Stimulated activated CD4-positive, alpha-beta T cell treated with anti-CD3 and anti-CD28 coated beads, Interleukin-12 subunit alpha, Interleukin-12 subunit beta, amount 100 ng/mL, for 24 hours (primary cell): ENCODE measurements around the gene MRPS12.

Experiments used
- DNase-seq, 2 experiments: peaks; one replicate each; pipeline ENCODE4 v3.0.0-alpha.2; 2020; ENCODE audit warnings: low read depth in 2 of 2

The MRPS12 gene

DNA sequence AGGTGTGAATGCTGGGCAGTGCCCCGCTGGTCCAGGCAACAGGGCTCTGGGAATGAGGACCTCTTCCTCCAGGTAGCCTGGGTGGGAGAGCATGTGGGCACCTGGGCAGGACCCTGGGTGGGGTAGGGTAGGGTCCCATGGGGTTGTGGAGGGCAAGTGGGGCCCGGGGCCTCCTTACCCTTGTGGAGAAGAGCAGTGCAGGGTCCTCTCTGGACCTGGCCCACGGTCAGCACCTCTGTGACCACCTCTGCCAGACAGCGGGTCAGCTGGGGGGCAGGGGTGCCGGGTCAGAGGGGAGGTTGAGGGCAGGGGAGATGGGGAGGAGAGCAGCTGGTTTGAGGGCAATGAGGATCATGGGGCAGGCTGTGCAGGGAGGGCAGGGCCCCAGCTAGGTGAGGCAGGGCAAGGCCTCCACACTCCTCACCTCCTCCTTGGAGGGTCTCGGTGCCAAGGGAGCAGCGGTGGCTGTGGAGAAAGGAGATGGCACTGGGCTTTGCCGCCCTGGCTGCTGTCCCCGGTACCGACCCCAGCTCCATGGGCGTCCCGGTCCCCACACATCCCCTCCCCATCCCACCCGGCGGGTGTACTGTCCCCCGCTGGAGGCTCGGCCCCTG is 19.2 kb upstream of the MRPS12 start:
- no peak for DNase-seq

DNA sequence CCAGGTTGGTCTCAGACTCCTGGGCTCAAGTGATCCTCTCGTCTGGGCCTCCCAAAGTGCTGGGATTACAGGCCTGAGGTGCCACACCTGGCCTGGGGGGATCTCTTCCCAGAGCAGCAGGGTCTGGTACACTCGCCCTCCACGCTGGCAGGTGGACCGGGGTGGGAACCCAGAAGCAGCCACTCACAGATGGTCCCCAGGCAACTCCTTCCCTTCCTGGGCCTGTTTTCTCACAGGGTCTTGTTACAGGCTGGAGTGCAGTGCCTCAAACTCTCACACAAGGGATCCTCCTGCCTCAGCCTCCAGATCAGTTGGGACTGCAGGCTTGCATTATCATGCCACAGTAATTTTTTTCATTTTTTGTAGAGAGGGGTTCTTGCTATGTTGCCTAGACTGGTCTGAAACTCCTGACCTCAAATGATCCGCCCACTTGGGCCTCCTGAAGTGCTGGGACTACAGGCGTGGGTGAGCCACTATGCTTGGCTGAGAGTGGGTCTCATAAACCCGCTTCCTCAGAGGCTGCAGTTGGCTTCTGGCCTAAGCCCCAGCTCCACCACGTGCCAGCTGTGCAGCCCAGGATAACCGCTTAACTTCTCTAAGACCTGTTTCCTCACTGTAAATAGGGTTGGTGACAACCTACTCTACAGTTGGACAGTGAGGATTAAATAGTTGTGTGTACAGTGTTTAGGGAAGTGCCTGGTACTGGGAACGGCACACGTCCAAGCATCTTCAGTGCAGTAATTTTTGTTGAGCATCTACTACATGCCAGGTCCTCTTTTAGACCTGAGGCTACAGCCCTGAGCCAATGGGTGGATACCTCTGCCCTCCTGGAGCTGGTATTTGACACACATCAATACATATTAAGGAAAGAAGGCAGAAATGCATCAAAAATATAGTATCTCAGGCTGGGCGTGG is 17.9 kb upstream of the MRPS12 start:
- DNase-seq = no peak

- no peak for DNase-seq
Measured at GRCh38 chr19:38913958-38914357, 16.8 kb upstream of the MRPS12 start.

GRCh38 chr19:38915329-38916321 is 15.1 kb upstream of the MRPS12 start:
- no peak for DNase-seq

- DNase-seq = no peak
Measured at GRCh38 chr19:38917516-38917915, 13.2 kb upstream of the MRPS12 start.

DNA sequence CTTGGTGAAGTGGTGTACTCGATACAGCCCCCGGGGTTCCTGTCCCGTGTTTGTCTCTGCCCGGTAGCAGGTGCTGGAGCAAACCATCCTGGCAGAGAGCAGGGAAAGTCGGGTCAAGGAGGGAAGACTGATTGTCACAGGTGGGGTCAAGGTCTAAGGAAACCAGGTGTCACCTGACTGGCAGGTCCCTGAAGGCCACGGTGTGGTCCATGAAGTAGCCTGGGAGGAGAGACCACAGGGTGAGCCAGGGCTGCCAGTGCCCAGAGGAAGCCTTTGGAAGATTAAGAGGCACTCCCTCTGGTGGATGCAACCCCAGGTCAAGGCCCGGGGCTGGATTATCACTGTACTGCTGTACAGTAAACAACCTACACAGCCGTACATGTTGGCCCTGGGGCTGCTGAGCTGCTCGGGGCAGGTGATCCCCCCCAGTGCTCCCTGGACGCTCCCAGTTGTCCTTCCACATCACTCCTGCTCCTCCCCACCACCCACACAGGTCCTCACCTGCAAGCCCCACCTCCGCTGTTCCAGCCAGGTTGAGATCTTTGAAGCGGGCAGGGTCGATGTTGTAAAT is 12.7 kb upstream of the MRPS12 start:
- no peak for DNase-seq

GRCh38 chr19:38918526-38918925 is 12.2 kb upstream of the MRPS12 start:
- DNase-seq = no peak

GRCh38 chr19:38919837-38920601 is 10.7 kb upstream of the MRPS12 start:
- DNase-seq = no peak

DNA sequence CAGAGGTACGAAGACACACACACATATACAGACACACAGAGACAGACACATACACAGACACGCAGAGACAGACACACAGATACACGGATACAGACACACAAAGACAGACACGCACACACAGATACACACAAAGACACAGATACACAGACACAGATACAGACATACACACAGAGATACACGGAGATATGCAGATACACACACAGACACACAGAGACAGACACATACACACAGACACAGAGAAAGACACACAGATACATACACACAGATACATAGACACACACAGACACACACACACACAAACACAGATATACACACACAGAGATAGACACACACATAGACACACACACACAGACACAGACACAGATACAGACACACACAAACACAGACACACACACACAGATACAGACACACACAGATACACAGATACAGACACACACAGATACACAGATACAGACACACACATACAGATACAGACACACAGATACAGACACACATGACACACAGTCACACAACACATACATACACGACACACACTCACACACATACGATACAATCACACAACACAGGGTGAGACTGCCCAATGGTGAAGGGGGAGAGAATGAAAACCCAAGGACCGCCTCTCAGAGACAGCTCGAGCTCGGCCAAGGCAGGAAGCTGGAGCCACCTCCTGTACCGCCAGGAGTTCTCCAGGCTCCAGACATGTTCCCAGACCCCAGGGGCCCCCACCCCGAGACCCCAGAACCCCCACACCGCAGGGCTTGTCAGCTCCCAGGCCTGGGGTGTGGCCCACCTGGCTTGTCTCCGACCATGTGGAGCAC is 9.9 kb upstream of the MRPS12 start:
- DNase-seq = no peak

DNA sequence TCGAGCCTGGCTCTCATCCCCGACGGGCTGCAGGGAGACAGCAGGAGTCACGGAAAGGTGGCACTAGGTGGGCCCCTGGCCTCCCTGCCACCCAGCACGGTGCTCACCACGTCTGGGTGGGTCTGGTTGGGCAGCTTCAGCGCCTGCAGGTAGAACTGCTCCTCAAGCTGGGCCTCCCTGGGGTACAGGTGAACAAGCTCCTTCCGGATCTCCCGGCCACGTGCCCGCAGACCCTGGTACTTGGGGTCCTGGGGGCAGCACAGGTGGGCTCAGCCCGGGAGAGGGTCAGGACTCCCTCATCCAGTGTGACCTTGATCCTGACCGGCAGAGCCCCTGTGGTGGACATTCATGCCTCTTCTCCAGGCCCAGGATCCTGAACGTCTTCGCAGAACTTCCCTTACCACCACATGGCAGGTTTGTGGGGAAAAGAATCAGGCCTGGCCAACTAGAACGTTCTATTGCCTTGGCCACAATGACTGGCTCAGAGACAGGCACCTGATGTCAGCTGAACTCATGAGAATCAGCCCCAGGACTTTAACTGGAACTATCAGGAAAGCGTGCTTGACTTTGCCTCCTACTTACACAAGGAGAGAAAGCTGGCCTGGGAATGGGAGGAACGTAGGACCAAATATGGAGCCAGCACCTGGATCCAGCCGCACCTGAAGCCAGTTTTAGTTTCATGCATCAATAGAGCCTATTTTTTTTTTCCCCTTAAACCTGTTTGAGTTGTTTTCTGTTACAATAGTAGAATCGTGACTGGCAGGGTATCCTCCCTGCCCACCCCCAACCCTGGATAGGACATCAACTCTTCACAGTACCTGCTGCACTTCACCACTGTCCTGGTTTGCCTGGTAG is 9.1 kb upstream of the MRPS12 start:
- no peak for DNase-seq

DNA sequence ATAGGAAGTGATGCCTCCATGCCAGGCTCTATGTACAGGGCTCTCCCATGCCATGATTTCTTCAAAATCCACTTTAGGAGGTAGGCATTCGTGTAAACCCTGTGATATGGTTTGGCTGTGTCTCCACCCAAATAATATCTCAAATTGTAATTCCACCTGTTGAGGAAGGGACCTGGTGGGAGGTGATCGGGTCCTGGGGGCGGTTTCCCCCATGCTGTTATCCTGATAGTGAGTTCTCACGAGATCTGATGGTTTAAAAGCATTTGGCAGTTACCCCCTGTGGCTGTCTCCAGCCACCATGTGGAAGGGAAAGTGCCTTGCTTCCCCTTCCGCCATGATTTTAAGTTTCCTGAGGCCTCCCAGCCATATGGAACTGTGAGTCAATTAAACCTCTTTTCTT is 8.3 kb upstream of the MRPS12 start:
- DNase-seq = no peak

GRCh38 chr19:38924388-38924787 is 6.4 kb upstream of the MRPS12 start:
- no peak for DNase-seq

- DNase-seq = no peak
Measured at GRCh38 chr19:38928391-38929001, 2.2 kb upstream of the MRPS12 start.

- DNase-seq = peak; percentile 81 to 86
Measured at GRCh38 chr19:38929929-38930775, 592 bp upstream of the MRPS12 start, which contains the start of gene SARS2. TSS of gene SARS2 (minus strand) at chr19:38930763. CDS start at chr19:38930736, 27 bp downstream.

DNA sequence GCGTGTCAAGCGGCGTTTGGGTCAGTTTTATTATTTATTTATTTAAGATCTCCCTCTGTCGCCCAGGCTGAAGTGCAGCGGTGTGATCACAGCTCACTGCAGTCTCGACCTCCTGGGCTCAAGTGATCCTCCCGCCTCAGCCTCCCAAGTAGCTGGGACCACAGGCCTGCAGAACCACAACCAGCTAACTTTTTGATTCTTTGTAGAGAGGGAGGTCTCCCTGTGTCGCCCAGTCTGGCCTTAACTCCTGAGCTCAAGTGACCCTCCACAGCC is 713 bp downstream of the MRPS12 start:
- DNase-seq = no peak

GRCh38 chr19:38932425-38933179 is 1.9 kb downstream of the MRPS12 start:
- DNase-seq = no peak

- DNase-seq = no peak
Measured at GRCh38 chr19:38933544-38933943, 2.8 kb downstream of the MRPS12 start.
